ENCODE data around the gene CDK2AP2. TPM values are rescaled to one million over a fixed set of nuclear protein-coding genes. Genes with fewer than 3 reads are reported as not detected.

The CDK2AP2 gene
- total and polyA plus RNA-seq, 2 donors (not counting 1 experiment from before 2014, with no cell fraction given), result 62.7 to 112 TPM

DNA sequence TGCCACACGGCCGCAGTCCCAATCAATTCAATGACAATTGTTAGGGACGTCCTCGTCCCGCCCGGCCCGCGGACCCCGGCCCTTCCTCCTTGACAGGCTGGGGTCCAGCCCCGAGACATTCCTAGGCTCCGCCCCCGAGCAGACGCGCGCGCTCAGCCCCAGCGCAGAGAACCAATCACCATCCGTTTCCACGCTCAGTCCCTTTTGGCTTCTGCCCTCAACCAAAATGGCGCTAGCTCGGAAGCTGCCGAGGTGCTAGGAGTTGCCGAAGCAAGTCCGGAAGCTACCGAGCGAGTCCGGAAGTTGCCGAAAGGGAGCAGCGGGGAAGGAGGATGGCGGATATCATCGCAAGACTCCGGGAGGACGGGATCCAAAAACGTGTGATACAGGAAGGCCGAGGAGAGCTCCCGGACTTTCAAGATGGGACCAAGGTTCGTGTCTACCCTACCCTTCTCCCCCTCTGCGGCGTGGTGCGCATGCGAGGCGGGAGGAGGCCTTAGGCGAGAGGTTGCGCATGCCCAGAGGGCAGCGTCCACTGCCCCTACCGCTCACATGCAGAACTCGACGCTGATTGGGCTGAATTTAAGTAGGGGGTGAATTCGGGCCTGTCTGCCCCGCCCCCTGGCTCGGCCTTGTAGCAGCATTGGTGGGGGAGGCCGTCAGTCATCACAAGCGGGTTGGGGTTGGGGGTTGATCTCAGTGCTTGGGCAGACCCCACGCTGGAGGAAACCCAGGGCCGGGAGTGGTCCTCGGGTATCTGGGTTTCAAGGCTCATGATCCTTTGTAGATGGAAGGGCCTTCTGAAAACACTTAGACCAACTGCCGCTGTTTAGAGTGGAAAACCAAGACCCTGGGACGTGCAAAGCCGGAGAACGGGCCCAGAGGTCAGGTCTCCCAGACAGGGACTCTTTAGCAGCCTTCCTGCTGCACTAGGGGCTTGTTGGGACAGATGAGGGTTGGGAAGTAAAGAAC, 24.8 kb downstream of the CDK2AP2 start, which contains the start of gene AIP:
Gene AIP (plus strand): TSS at position 200 of the 972 bp plus-strand sequence. CDS start 133 bp downstream, at position 333.
- DNase-seq (peak; percentile 98), ATAC-seq (ENCODE audit: low read depth) (peak; percentile 87)
- Histone ChIP-seq H3K4me3 (ENCODE audit: control extremely low read depth in 1 of 5, extremely low read depth in 1 of 5, insufficient read depth in 1 of 5, low read depth in 2 of 5, low read length in 4 of 5) (peak within 1 kb of the TSS; percentile 56 to 99 (median 68)), H3K9ac (ENCODE audit: low read length) (peak within 1 kb of the TSS; percentile 71), H3K4me2 (replicated peaks; ENCODE audit: low read depth, low read length, poor library complexity, severe bottlenecking) (peak within 1 kb of the TSS; percentile 89), H3K36me3 (replicated peaks in 1 of 2; ENCODE audit: control extremely low read depth in 1 of 2, control insufficient read depth in 1 of 2, extremely low read depth in 1 of 2, insufficient read depth in 2 of 2, low read length in 1 of 2) (peaks cover 0 to 18% of the 10 kb centered on the region in 2 experiments), H2AFZ (ENCODE audit: insufficient read depth, low read depth, low read length, poor library complexity, severe bottlenecking) (peak within 1 kb of the TSS; percentile 83), H4K20me1 (ENCODE audit: control insufficient read depth, insufficient read depth, low read length, poor library complexity, severe bottlenecking) (peaks cover 35% of the 10 kb centered on the region), H3K79me2 (ENCODE audit: control insufficient read depth, insufficient read depth, low read length) (peaks cover 42% of the 10 kb centered on the region), H3K4me1 (ENCODE audit: control insufficient read depth in 2 of 2, insufficient read depth in 2 of 2, low read length in 2 of 2) (peaks cover 38 to 56% of the 10 kb centered on the region in 2 donors), H3K9me3 (ENCODE audit: control extremely low read depth in 1 of 3, control insufficient read depth in 2 of 3, insufficient read depth in 1 of 3, low read length in 2 of 3) (no peaks in the 10 kb centered on the region), H3K27me3 (replicated peaks in 1 of 4; ENCODE audit: control extremely low read depth in 1 of 4, control insufficient read depth in 3 of 4, insufficient read depth in 4 of 4, low read length in 3 of 4) (no peaks in the 10 kb centered on the region), H3K27ac (ENCODE audit: low read length in 2 of 2) (peak within 1 kb of the TSS; percentile 75 to 79)
- Mint-ChIP-seq H3K27ac (peak within 1 kb of the TSS; percentile 100), H3K9me3 (ENCODE audit: insufficient read depth) (no peaks in the 10 kb centered on the region), H3K4me3 (peak within 1 kb of the TSS; percentile 99), H3K27me3 (no peaks in the 10 kb centered on the region), H3K4me1 (peaks cover 56% of the 10 kb centered on the region)
- WGBS (ENCODE audit: insufficient coverage), result 11% methylated on average over 59 of the region's 60 CpGs
- TF ChIP-seq EZH2 (IDR thresholded peaks at IDR 0.05; ENCODE audit: borderline replicate concordance, insufficient read depth, low read depth, low read length, poor library complexity, severe bottlenecking), result no peak
- TF ChIP-seq, protein P1, sequence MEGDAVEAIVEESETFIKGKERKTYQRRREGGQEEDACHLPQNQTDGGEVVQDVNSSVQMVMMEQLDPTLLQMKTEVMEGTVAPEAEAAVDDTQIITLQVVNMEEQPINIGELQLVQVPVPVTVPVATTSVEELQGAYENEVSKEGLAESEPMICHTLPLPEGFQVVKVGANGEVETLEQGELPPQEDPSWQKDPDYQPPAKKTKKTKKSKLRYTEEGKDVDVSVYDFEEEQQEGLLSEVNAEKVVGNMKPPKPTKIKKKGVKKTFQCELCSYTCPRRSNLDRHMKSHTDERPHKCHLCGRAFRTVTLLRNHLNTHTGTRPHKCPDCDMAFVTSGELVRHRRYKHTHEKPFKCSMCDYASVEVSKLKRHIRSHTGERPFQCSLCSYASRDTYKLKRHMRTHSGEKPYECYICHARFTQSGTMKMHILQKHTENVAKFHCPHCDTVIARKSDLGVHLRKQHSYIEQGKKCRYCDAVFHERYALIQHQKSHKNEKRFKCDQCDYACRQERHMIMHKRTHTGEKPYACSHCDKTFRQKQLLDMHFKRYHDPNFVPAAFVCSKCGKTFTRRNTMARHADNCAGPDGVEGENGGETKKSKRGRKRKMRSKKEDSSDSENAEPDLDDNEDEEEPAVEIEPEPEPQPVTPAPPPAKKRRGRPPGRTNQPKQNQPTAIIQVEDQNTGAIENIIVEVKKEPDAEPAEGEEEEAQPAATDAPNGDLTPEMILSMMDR (IDR thresholded peaks at IDR 0.05), result no peak
- intact Hi-C loops (cut with micrococcal nuclease), result loop anchor here (1.0 to 2.0 kb wide), 7 partner anchors 14 to 206 kb away; partner anchors contain the start of genes CDK2AP2, PITPNM1, PTPRCAP and RPS6KB2
- ChIA-PET CTCF (interaction anchor here (0.8 to 4.0 kb wide), 11 partner anchors 15 to 132 kb away, joined by 3 to 19 read pairs (median 5); partner anchors contain the start of genes PITPNM1, PPP1CA, RAD9A and RPS6KB2), POLR2A (interaction anchor here (0.5 to 4.9 kb wide), 16 partner anchors 8 to 195 kb away, joined by 3 to 53 read pairs (median 4); partner anchors contain the start of genes PITPNM1, POLD4, PPP1CA and PTPRCAP)
